ENCODE data around the gene PCDHA1.

DNA sequence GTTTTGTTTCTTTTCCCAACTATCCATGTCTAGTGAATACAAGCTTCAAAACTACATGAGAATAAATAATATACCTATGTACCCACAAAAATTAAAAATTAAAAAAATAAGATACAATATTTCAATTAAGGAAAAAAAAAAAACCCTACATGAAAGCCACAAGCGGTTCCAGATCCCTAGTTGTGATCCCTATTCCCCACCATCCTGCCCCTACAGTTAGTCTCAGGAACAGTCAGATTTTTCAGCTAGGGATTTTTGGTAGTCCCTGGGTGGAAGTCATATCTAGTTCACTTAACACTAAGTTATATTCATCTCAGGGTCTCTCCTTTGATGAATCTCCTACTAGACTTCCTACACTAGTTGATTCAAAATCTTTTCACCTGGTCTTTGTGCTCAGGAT, 246.7 kb downstream of the PCDHA1 start:
- TF ChIP-seq, protein P1, sequence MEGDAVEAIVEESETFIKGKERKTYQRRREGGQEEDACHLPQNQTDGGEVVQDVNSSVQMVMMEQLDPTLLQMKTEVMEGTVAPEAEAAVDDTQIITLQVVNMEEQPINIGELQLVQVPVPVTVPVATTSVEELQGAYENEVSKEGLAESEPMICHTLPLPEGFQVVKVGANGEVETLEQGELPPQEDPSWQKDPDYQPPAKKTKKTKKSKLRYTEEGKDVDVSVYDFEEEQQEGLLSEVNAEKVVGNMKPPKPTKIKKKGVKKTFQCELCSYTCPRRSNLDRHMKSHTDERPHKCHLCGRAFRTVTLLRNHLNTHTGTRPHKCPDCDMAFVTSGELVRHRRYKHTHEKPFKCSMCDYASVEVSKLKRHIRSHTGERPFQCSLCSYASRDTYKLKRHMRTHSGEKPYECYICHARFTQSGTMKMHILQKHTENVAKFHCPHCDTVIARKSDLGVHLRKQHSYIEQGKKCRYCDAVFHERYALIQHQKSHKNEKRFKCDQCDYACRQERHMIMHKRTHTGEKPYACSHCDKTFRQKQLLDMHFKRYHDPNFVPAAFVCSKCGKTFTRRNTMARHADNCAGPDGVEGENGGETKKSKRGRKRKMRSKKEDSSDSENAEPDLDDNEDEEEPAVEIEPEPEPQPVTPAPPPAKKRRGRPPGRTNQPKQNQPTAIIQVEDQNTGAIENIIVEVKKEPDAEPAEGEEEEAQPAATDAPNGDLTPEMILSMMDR (IDR thresholded peaks at IDR 0.05; ENCODE audit: insufficient read depth, low read length, poor library complexity, severe bottlenecking) = no peak
- TF ChIP-seq EZH2phosphoT487 (conservative IDR thresholded peaks at IDR 0.05; ENCODE audit: low read length) = no peak
